Neural cell (in vitro differentiated cells): Measurements from ENCODE around the gene DCC. TPM values are rescaled to one million over a fixed set of nuclear protein-coding genes. Genes with fewer than 3 reads are reported as not detected.
A peak's percentile ranks its signal among the peaks of the same experiment; 100 is the strongest.

Experiments
- H2AFZ ChIP-seq: fragments of 200-600, 300-800 bp; sonication (generic), shearing (Covaris generic); 2 replicates; pipeline ENCODE4 v1.6.0; 2014; ENCODE audit warnings: low read depth, mild to moderate bottlenecking, antibody characterized with exemption, low read length, moderate library complexity
- H3F3A ChIP-seq: fragments of 200-600 bp; shearing (Covaris generic); 2 replicates; pipeline ENCODE4 v1.6.1; 2016; ENCODE audit warnings: mild to moderate bottlenecking, moderate library complexity, mixed read lengths, antibody characterized with exemption, low read length; ENCODE audit not compliant: insufficient read depth, poor library complexity, severe bottlenecking
- H3K27ac ChIP-seq: fragments of 200-600, 300-800 bp; sonication (generic), shearing (Covaris generic); 2 replicates; pipeline ENCODE4 v1.5.1; 2014; ENCODE audit warnings: mild to moderate bottlenecking, low read length, moderate library complexity
- H3K27me3 ChIP-seq: fragments of 300-800, 200-600 bp; sonication (generic), shearing (Covaris generic); 2 replicates; pipeline ENCODE4 v1.6.0; 2014; ENCODE audit warnings: mild to moderate bottlenecking, low read depth, low read length, moderate library complexity; ENCODE audit not compliant: insufficient read depth
- H3K36me3 ChIP-seq: fragments of 300-800, 200-600 bp; sonication (generic), shearing (Covaris generic); 2 replicates; pipeline ENCODE4 v1.5.1; 2014; ENCODE audit warnings: mild to moderate bottlenecking, antibody characterized with exemption, low read length, moderate library complexity; ENCODE audit not compliant: insufficient read depth
- H3K4me2 ChIP-seq: fragments of 300-800, 200-600 bp; sonication (generic), shearing (Covaris generic); 2 replicates; pipeline ENCODE4 v1.6.0; 2014; ENCODE audit warnings: mild to moderate bottlenecking, low read length
- H3K4me3 ChIP-seq: fragments of 300-800, 200-600 bp; sonication (generic), shearing (Covaris generic); 2 replicates; pipeline ENCODE4 v1.5.1; 2014; ENCODE audit warnings: mild to moderate bottlenecking, low read length, moderate library complexity
- H3K79me2 ChIP-seq: fragments of 200-600 bp; shearing (Covaris generic); replicated peaks from 2 replicates; pipeline ENCODE4 v1.6.0; 2014; ENCODE audit warnings: mild to moderate bottlenecking, low read length, moderate library complexity; ENCODE audit not compliant: insufficient read depth
- H3K9ac ChIP-seq: fragments of 300-800, 200-600 bp; sonication (generic), shearing (Covaris generic); 2 replicates; pipeline ENCODE4 v1.6.1; 2016; ENCODE audit warnings: mild to moderate bottlenecking, low read length, mixed read lengths
- H3K9me2 ChIP-seq: fragments of 200-600 bp; shearing (Covaris generic); 2 replicates; pipeline ENCODE4 v1.6.1; 2016; ENCODE audit warnings: mild to moderate bottlenecking, low read length, mixed read lengths; ENCODE audit not compliant: insufficient read depth
- H3K9me3 ChIP-seq: fragments of 200-600, 300-800 bp; sonication (generic), shearing (Covaris generic); 2 replicates; pipeline ENCODE4 v1.6.1; 2016; ENCODE audit warnings: mild to moderate bottlenecking, mixed run types, low read length, moderate library complexity, mixed read lengths
- H4K20me1 ChIP-seq: fragments of 200-600 bp; shearing (Covaris generic); 2 replicates; pipeline ENCODE4 v1.6.1; 2016; ENCODE audit warnings: mild to moderate bottlenecking, mixed run types; ENCODE audit not compliant: insufficient read depth
- EP300 ChIP-seq: fragments of 450-650 bp; conservative IDR thresholded peaks from 2 replicates; pipeline ENCODE4 v1.6.1; 2014; ENCODE audit warnings: antibody characterized with exemption, mild to moderate bottlenecking, moderate library complexity; ENCODE audit not compliant: poor library complexity, severe bottlenecking
- EZH2 ChIP-seq: fragments of 200-600, 300-800 bp; shearing (Covaris generic), sonication (generic); IDR thresholded peaks from 2 replicates; pipeline ENCODE4 v1.6.1; 2014; ENCODE audit warnings: antibody characterized with exemption, low read length, borderline replicate concordance, mild to moderate bottlenecking; ENCODE audit not compliant: insufficient read depth, poor library complexity, severe bottlenecking
- MXI1 ChIP-seq: fragments of 450-650 bp; conservative IDR thresholded peaks from 2 replicates; pipeline ENCODE4 v1.6.1; 2014; ENCODE audit warnings: antibody characterized with exemption, mild to moderate bottlenecking; ENCODE audit not compliant: poor library complexity, severe bottlenecking
- POLR2AphosphoS5 ChIP-seq: IDR thresholded peaks from 2 replicates; pipeline ENCODE4 v1.6.1; 2012
- RAD21 ChIP-seq: fragments of 450-650 bp; conservative IDR thresholded peaks from 2 replicates; pipeline ENCODE4 v1.6.1; 2014; ENCODE audit warnings: antibody characterized with exemption, mild to moderate bottlenecking, moderate library complexity
- REST ChIP-seq: IDR thresholded peaks from 2 replicates; pipeline ENCODE4 v1.6.1; 2012; ENCODE audit warnings: borderline replicate concordance
- SMC3 ChIP-seq: fragments of 450-650 bp; conservative IDR thresholded peaks from 2 replicates; pipeline ENCODE4 v1.6.1; 2014; ENCODE audit warnings: antibody characterized with exemption, mild to moderate bottlenecking, moderate library complexity; ENCODE audit not compliant: poor library complexity
- TAF1 ChIP-seq: IDR thresholded peaks from 2 replicates; pipeline ENCODE4 v1.6.1; 2012; ENCODE audit warnings: low read depth
- polyA plus RNA-seq: library from polyadenylated mRNA; depleted of rRNA; stranded (reverse); fragments of >200 nt; gene quantifications from 2 replicates; pipeline ENCODE4 v1.2.3, GENCODE V29; 2014
- small RNA-seq, 3 experiments: library from RNA; depleted of rRNA; stranded (forward); fragments of <200 nt; gene quantifications; one replicate each; pipeline ENCODE3, GENCODE V24; 2012
- TF ChIP-seq, protein P1 (sequence below): fragments of 450-650 bp; IDR thresholded peaks from 2 replicates; pipeline ENCODE4 v1.5.1; 2014; ENCODE audit warnings: antibody characterized with exemption, mild to moderate bottlenecking, moderate library complexity; ENCODE audit not compliant: poor library complexity, severe bottlenecking

DCC gene
- polyA plus RNA-seq, 1 donor from 2014 or later = 40.7 TPM

DNA sequence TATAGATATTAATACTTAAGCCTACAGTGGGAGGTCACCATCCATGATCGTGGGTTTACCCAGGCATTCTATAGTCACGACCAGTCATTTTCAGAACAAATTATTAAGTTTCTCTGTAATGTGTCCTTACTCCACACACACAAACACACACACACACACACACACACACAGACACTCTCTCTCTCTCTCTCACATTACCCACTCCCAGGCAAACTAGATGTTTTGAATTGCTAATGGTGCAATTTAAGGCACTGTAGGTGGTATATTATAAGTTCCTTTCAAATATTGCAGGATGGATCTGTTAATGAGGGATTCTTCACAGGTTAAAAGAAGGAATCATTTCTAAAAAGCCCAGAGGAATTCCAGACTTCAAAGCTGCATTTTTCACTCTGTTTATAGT lies 1226.6 kb downstream of the DCC start:
- Histone ChIP-seq H3K79me2 (no peaks in the 10 kb centered on the region), H3K9me3 (no peaks in the 10 kb centered on the region), H3K27ac (no peak overlapping the region), H3K4me2 (no peak overlapping the region), H2AFZ (no peak overlapping the region), H3K9me2 (no peaks in the 10 kb centered on the region), H3K9ac (no peak overlapping the region), H4K20me1 (no peaks in the 10 kb centered on the region), H3K4me3 (no peak overlapping the region), H3F3A (no peaks in the 10 kb centered on the region), H3K36me3 (no peaks in the 10 kb centered on the region), H3K27me3 (no peaks in the 10 kb centered on the region)
- no peak for TF ChIP-seq EP300
- TF ChIP-seq MXI1 = no peak
- TF ChIP-seq, protein P1, sequence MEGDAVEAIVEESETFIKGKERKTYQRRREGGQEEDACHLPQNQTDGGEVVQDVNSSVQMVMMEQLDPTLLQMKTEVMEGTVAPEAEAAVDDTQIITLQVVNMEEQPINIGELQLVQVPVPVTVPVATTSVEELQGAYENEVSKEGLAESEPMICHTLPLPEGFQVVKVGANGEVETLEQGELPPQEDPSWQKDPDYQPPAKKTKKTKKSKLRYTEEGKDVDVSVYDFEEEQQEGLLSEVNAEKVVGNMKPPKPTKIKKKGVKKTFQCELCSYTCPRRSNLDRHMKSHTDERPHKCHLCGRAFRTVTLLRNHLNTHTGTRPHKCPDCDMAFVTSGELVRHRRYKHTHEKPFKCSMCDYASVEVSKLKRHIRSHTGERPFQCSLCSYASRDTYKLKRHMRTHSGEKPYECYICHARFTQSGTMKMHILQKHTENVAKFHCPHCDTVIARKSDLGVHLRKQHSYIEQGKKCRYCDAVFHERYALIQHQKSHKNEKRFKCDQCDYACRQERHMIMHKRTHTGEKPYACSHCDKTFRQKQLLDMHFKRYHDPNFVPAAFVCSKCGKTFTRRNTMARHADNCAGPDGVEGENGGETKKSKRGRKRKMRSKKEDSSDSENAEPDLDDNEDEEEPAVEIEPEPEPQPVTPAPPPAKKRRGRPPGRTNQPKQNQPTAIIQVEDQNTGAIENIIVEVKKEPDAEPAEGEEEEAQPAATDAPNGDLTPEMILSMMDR = no peak
- TF ChIP-seq RAD21 = no peak
- TF ChIP-seq POLR2AphosphoS5 = no peak
- TF ChIP-seq SMC3 = no peak
- TF ChIP-seq TAF1 = no peak
- no peak for TF ChIP-seq REST
- TF ChIP-seq EZH2 = no peak

- Histone ChIP-seq H3K4me2 (no peak overlapping the region), H3F3A (no peaks in the 10 kb centered on the region), H3K27ac (no peak overlapping the region), H3K4me3 (no peak overlapping the region), H3K9me2 (no peaks in the 10 kb centered on the region), H3K79me2 (no peaks in the 10 kb centered on the region), H3K9ac (no peak overlapping the region), H4K20me1 (no peaks in the 10 kb centered on the region), H3K27me3 (no peaks in the 10 kb centered on the region), H3K36me3 (no peaks in the 10 kb centered on the region), H2AFZ (no peak overlapping the region), H3K9me3 (no peaks in the 10 kb centered on the region)
- TF ChIP-seq SMC3 (peak; percentile 84), EP300 (no peak), RAD21 (peak; percentile 72)
- TF ChIP-seq, protein P1 = peak; percentile 75
Measured at GRCh38 chr18:53567929-53568574, 1228.1 kb downstream of the DCC start.

Small RNA genes lying within 50 kb of the gene (small RNA-seq; reads per million reads assigned to genes)
- gene AC011155.1 (0 to 1.2 (median 0) reads per million in 3 experiments), gene MIR4528 (22.4 to 23.6 (median 23.4) reads per million in 3 experiments)
